Measurements from ENCODE around the gene HSF5. TPM values are rescaled to one million over a fixed set of nuclear protein-coding genes. Genes with fewer than 3 reads are reported as not detected.
A peak's percentile ranks its signal among the peaks of the same experiment; 100 is the strongest.

HSF5 gene
- total RNA-seq, 1 experiment from 2014 or later = 0.82 TPM

- H3K27me3 ChIP-seq (ENCODE audit: low read length) = no peaks in the 10 kb centered on the region
- no peak within 1 kb of the TSS for H3K27ac ChIP-seq (ENCODE audit: low read length)
- H3K4me1 ChIP-seq (ENCODE audit: low read length) = peaks cover 19% of the 10 kb centered on the region
- peak within 1 kb of the TSS; percentile 44 for H3K9ac ChIP-seq (ENCODE audit: low read length)
- no peaks in the 10 kb centered on the region for H3K9me3 ChIP-seq (ENCODE audit: low read length)
- H3K4me2 ChIP-seq (ENCODE audit: low read depth, low read length, poor library complexity, severe bottlenecking) = peak within 1 kb of the TSS; percentile 65
- peak within 1 kb of the TSS; percentile 50 for H3K4me3 ChIP-seq (ENCODE audit: low read length)
- H3K79me2 ChIP-seq (ENCODE audit: low read length) = no peaks in the 10 kb centered on the region
- no peaks in the 10 kb centered on the region for H3K9me2 ChIP-seq (replicated peaks; ENCODE audit: insufficient read depth, low read length)
- no peaks in the 10 kb centered on the region for H4K20me1 ChIP-seq (ENCODE audit: insufficient read depth, low read depth, low read length)
- DNase-seq = peak; percentile 95
- peak within 1 kb of the TSS; percentile 82 for H2AFZ ChIP-seq (ENCODE audit: low read length)
- H3K36me3 ChIP-seq (ENCODE audit: insufficient read depth, low read length) = no peaks in the 10 kb centered on the region
Measured at GRCh38 chr17:58417300-58418092, 70.7 kb downstream of the HSF5 start, which contains the start of gene RNF43. RNF43 (minus strand) TSS chr17:58417534; CDS start chr17:58415577, 1,957 bp downstream.

DNA sequence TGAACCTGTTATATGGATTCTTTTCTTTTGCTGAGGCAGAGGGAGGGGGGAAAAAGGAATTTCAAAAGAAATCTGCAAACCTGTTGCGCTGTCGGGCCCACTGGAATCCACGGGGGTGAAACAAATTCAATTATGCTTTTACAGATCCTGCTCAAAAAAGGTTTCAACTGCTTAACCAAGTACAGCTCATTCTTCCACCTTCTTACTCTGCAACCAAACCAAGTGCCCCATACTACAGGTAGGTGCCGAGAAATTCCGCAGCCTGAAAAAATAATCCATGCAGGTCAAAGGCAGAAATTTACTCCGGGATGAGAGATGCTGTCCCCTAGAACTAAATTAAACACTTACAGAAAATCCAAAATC, 71.3 kb downstream of the HSF5 start:
- H3K9ac ChIP-seq (ENCODE audit: low read length) = peak overlapping the region; percentile 44
- no peak for DNase-seq
- H3K27ac ChIP-seq (ENCODE audit: low read length) = no peak overlapping the region
- no peaks in the 10 kb centered on the region for H3K36me3 ChIP-seq (ENCODE audit: insufficient read depth, low read length)
- H3K79me2 ChIP-seq (ENCODE audit: low read length) = no peaks in the 10 kb centered on the region
- H3K4me3 ChIP-seq (ENCODE audit: low read length) = peak overlapping the region; percentile 50
- H3K9me2 ChIP-seq (replicated peaks; ENCODE audit: insufficient read depth, low read length) = no peaks in the 10 kb centered on the region
- no peaks in the 10 kb centered on the region for H3K9me3 ChIP-seq (ENCODE audit: low read length)
- no peaks in the 10 kb centered on the region for H4K20me1 ChIP-seq (ENCODE audit: insufficient read depth, low read depth, low read length)
- no peaks in the 10 kb centered on the region for H3K27me3 ChIP-seq (ENCODE audit: low read length)
- H2AFZ ChIP-seq (ENCODE audit: low read length) = peak overlapping the region; percentile 82
- H3K4me2 ChIP-seq (ENCODE audit: low read depth, low read length, poor library complexity, severe bottlenecking) = peak overlapping the region; percentile 65
- H3K4me1 ChIP-seq (ENCODE audit: low read length) = peaks cover 19% of the 10 kb centered on the region

GRCh38 chr17:58416396-58416795, 71.8 kb downstream of the HSF5 start:
- no peak for DNase-seq
- Histone ChIP-seq H4K20me1 (ENCODE audit: insufficient read depth, low read depth, low read length) (no peaks in the 10 kb centered on the region), H3K4me3 (ENCODE audit: low read length) (no peak overlapping the region), H3K9me3 (ENCODE audit: low read length) (no peaks in the 10 kb centered on the region), H3K4me2 (ENCODE audit: low read depth, low read length, poor library complexity, severe bottlenecking) (no peak overlapping the region), H3K9ac (ENCODE audit: low read length) (no peak overlapping the region), H3K27me3 (ENCODE audit: low read length) (no peaks in the 10 kb centered on the region), H3K79me2 (ENCODE audit: low read length) (no peaks in the 10 kb centered on the region), H3K36me3 (ENCODE audit: insufficient read depth, low read length) (no peaks in the 10 kb centered on the region), H3K4me1 (ENCODE audit: low read length) (peaks cover 19% of the 10 kb centered on the region), H3K27ac (ENCODE audit: low read length) (no peak overlapping the region), H3K9me2 (replicated peaks; ENCODE audit: insufficient read depth, low read length) (no peaks in the 10 kb centered on the region), H2AFZ (ENCODE audit: low read length) (no peak overlapping the region)

- no peaks in the 10 kb centered on the region for H3K36me3 ChIP-seq (ENCODE audit: insufficient read depth, low read length)
- H3K9ac ChIP-seq (ENCODE audit: low read length) = no peak overlapping the region
- no peak overlapping the region for H3K4me3 ChIP-seq (ENCODE audit: low read length)
- no peaks in the 10 kb centered on the region for H3K27me3 ChIP-seq (ENCODE audit: low read length)
- H3K79me2 ChIP-seq (ENCODE audit: low read length) = no peaks in the 10 kb centered on the region
- H3K9me2 ChIP-seq (replicated peaks; ENCODE audit: insufficient read depth, low read length) = no peaks in the 10 kb centered on the region
- no peaks in the 10 kb centered on the region for H4K20me1 ChIP-seq (ENCODE audit: insufficient read depth, low read depth, low read length)
- no peak for DNase-seq
- no peak overlapping the region for H3K4me2 ChIP-seq (ENCODE audit: low read depth, low read length, poor library complexity, severe bottlenecking)
- no peak overlapping the region for H3K27ac ChIP-seq (ENCODE audit: low read length)
- H3K4me1 ChIP-seq (ENCODE audit: low read length) = peaks cover 19% of the 10 kb centered on the region
- H3K9me3 ChIP-seq (ENCODE audit: low read length) = no peaks in the 10 kb centered on the region
- H2AFZ ChIP-seq (ENCODE audit: low read length) = no peak overlapping the region
Measured at GRCh38 chr17:58415371-58416055, 72.7 kb downstream of the HSF5 start.

GRCh38 chr17:58414596-58414997, 73.6 kb downstream of the HSF5 start:
- no peak overlapping the region for H3K27ac ChIP-seq (ENCODE audit: low read length)
- no peak overlapping the region for H3K4me3 ChIP-seq (ENCODE audit: low read length)
- H3K9me3 ChIP-seq (ENCODE audit: low read length) = no peaks in the 10 kb centered on the region
- H3K9ac ChIP-seq (ENCODE audit: low read length) = no peak overlapping the region
- no peaks in the 10 kb centered on the region for H3K27me3 ChIP-seq (ENCODE audit: low read length)
- peaks cover 19% of the 10 kb centered on the region for H3K4me1 ChIP-seq (ENCODE audit: low read length)
- H3K36me3 ChIP-seq (ENCODE audit: insufficient read depth, low read length) = no peaks in the 10 kb centered on the region
- DNase-seq = no peak
- H3K4me2 ChIP-seq (ENCODE audit: low read depth, low read length, poor library complexity, severe bottlenecking) = no peak overlapping the region
- no peaks in the 10 kb centered on the region for H3K9me2 ChIP-seq (replicated peaks; ENCODE audit: insufficient read depth, low read length)
- no peak overlapping the region for H2AFZ ChIP-seq (ENCODE audit: low read length)
- no peaks in the 10 kb centered on the region for H3K79me2 ChIP-seq (ENCODE audit: low read length)
- no peaks in the 10 kb centered on the region for H4K20me1 ChIP-seq (ENCODE audit: insufficient read depth, low read depth, low read length)

- Histone ChIP-seq H3K9me2 (replicated peaks; ENCODE audit: insufficient read depth, low read length) (no peaks in the 10 kb centered on the region), H3K4me1 (ENCODE audit: low read length) (peaks cover 19% of the 10 kb centered on the region), H3K36me3 (ENCODE audit: insufficient read depth, low read length) (no peaks in the 10 kb centered on the region), H3K4me2 (ENCODE audit: low read depth, low read length, poor library complexity, severe bottlenecking) (no peak overlapping the region), H3K4me3 (ENCODE audit: low read length) (no peak overlapping the region), H3K27me3 (ENCODE audit: low read length) (no peaks in the 10 kb centered on the region), H2AFZ (ENCODE audit: low read length) (no peak overlapping the region), H3K9ac (ENCODE audit: low read length) (no peak overlapping the region), H4K20me1 (ENCODE audit: insufficient read depth, low read depth, low read length) (no peaks in the 10 kb centered on the region), H3K9me3 (ENCODE audit: low read length) (no peaks in the 10 kb centered on the region), H3K27ac (ENCODE audit: low read length) (no peak overlapping the region), H3K79me2 (ENCODE audit: low read length) (no peaks in the 10 kb centered on the region)
- no peak for DNase-seq
Measured at GRCh38 chr17:58413684-58414083, 74.5 kb downstream of the HSF5 start.

DNA sequence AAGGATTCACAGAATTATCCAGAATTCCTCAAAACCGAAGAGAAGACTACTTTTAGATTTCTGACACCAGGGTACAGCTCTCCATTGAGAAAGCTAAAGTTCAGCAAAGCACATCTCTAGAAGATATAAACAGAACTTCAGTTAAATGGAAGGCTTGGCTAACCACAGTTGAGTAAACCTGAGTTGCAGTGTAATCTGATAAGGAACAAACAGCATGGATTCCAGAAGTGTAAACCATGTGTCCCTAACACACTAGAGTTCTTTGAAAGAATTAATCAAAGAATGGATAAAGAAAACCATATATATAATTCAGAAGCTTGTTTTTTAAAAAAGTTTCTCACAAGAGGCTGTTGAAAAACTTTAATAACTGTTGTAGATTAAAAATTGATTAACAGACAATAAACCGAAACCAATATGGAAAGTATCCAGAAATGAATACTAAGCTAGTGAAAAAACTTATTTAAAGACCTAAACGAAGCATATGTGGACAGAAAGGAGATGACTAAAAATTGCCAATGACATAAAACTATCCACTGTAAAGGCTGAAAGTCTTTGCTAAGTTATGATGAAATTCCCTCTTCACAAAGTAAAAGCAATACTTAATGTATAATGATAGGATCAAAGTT, 75.1 kb downstream of the HSF5 start:
- Histone ChIP-seq H3K79me2 (ENCODE audit: low read length) (no peaks in the 10 kb centered on the region), H3K4me2 (ENCODE audit: low read depth, low read length, poor library complexity, severe bottlenecking) (no peak overlapping the region), H3K9ac (ENCODE audit: low read length) (no peak overlapping the region), H3K4me1 (ENCODE audit: low read length) (peaks cover 16% of the 10 kb centered on the region), H3K4me3 (ENCODE audit: low read length) (no peak overlapping the region), H3K9me3 (ENCODE audit: low read length) (no peaks in the 10 kb centered on the region), H3K36me3 (ENCODE audit: insufficient read depth, low read length) (no peaks in the 10 kb centered on the region), H3K9me2 (replicated peaks; ENCODE audit: insufficient read depth, low read length) (no peaks in the 10 kb centered on the region), H3K27ac (ENCODE audit: low read length) (no peak overlapping the region), H3K27me3 (ENCODE audit: low read length) (no peaks in the 10 kb centered on the region), H4K20me1 (ENCODE audit: insufficient read depth, low read depth, low read length) (no peaks in the 10 kb centered on the region), H2AFZ (ENCODE audit: low read length) (no peak overlapping the region)
- DNase-seq = no peak

- Histone ChIP-seq H3K4me1 (ENCODE audit: low read length) (peaks cover 8% of the 10 kb centered on the region), H3K9ac (ENCODE audit: low read length) (no peak overlapping the region), H3K9me3 (ENCODE audit: low read length) (no peaks in the 10 kb centered on the region), H3K27me3 (ENCODE audit: low read length) (no peaks in the 10 kb centered on the region), H3K4me2 (ENCODE audit: low read depth, low read length, poor library complexity, severe bottlenecking) (no peak overlapping the region), H3K9me2 (replicated peaks; ENCODE audit: insufficient read depth, low read length) (no peaks in the 10 kb centered on the region), H3K79me2 (ENCODE audit: low read length) (no peaks in the 10 kb centered on the region), H4K20me1 (ENCODE audit: insufficient read depth, low read depth, low read length) (no peaks in the 10 kb centered on the region), H3K36me3 (ENCODE audit: insufficient read depth, low read length) (no peaks in the 10 kb centered on the region), H3K4me3 (ENCODE audit: low read length) (no peak overlapping the region), H2AFZ (ENCODE audit: low read length) (no peak overlapping the region), H3K27ac (ENCODE audit: low read length) (no peak overlapping the region)
- no peak for DNase-seq
Measured at GRCh38 chr17:58412064-58412703, 76.0 kb downstream of the HSF5 start.
